Measurements from ENCODE around the gene RFNG.

Gene RFNG

GRCh38 chr17:82005701-82006348 lies 45.8 kb downstream of the RFNG start:
- Histone ChIP-seq H2BK15ac (replicated peaks; ENCODE audit: low read depth) (no peak overlapping the region), H3K79me1 (ENCODE audit: low read length) (peaks cover 2% of the 10 kb centered on the region), H3K4me3 (ENCODE audit: low read length) (no peak overlapping the region), H2AK5ac (ENCODE audit: low read length) (no peak overlapping the region), H3K4me1 (ENCODE audit: control insufficient read depth, low read depth, low read length) (no peaks in the 10 kb centered on the region), H4K8ac (ENCODE audit: low read depth, low read length) (no peak overlapping the region), H3K36me3 (ENCODE audit: control insufficient read depth, insufficient read depth, low read length) (no peaks in the 10 kb centered on the region), H3K56ac (ENCODE audit: low read length) (no peak overlapping the region), H3K23ac (ENCODE audit: low read length) (no peak overlapping the region), H3K4me2 (ENCODE audit: low read length) (no peak overlapping the region), H3K27me3 (ENCODE audit: insufficient read depth, low read length, poor library complexity) (no peaks in the 10 kb centered on the region), H3K79me2 (ENCODE audit: control insufficient read depth, insufficient read depth, low read length) (no peaks in the 10 kb centered on the region), H3K9ac (ENCODE audit: low read length) (no peak overlapping the region), H3K18ac (ENCODE audit: low read length) (no peak overlapping the region), H4K5ac (ENCODE audit: low read length) (no peak overlapping the region), H3K4ac (ENCODE audit: low read depth, low read length) (no peak overlapping the region), H3K27ac (ENCODE audit: low read depth, low read length) (no peak overlapping the region), H2BK120ac (ENCODE audit: low read depth, low read length) (no peak overlapping the region), H2BK5ac (ENCODE audit: low read length) (no peak overlapping the region)
- WGBS (ENCODE audit: extremely low coverage, insufficient coverage, low lambda C conversion rate) = no CpG with 5 or more reads among the region's 30 CpGs
- no peak for DNase-seq

GRCh38 chr17:82004517-82005455 lies 46.8 kb downstream of the RFNG start:
- Histone ChIP-seq H3K4ac (ENCODE audit: low read depth, low read length) (peak overlapping the region; percentile 8), H3K18ac (ENCODE audit: low read length) (peak overlapping the region; percentile 9), H3K23ac (ENCODE audit: low read length) (no peak overlapping the region), H2BK15ac (replicated peaks; ENCODE audit: low read depth) (no peak overlapping the region), H2AK5ac (ENCODE audit: low read length) (no peak overlapping the region), H3K36me3 (ENCODE audit: control insufficient read depth, insufficient read depth, low read length) (no peaks in the 10 kb centered on the region), H3K4me1 (ENCODE audit: control insufficient read depth, low read depth, low read length) (no peaks in the 10 kb centered on the region), H3K4me3 (ENCODE audit: low read length) (no peak overlapping the region), H3K56ac (ENCODE audit: low read length) (no peak overlapping the region), H2BK5ac (ENCODE audit: low read length) (no peak overlapping the region), H4K5ac (ENCODE audit: low read length) (no peak overlapping the region), H2BK120ac (ENCODE audit: low read depth, low read length) (no peak overlapping the region), H4K8ac (ENCODE audit: low read depth, low read length) (no peak overlapping the region), H3K9ac (ENCODE audit: low read length) (no peak overlapping the region), H3K4me2 (ENCODE audit: low read length) (no peak overlapping the region), H3K27me3 (ENCODE audit: insufficient read depth, low read length, poor library complexity) (no peaks in the 10 kb centered on the region), H3K79me1 (ENCODE audit: low read length) (peaks cover 2% of the 10 kb centered on the region), H3K79me2 (ENCODE audit: control insufficient read depth, insufficient read depth, low read length) (no peaks in the 10 kb centered on the region), H3K27ac (ENCODE audit: low read depth, low read length) (no peak overlapping the region)
- no peak for DNase-seq
- no CpG with 5 or more reads among the region's 41 CpGs for WGBS (ENCODE audit: extremely low coverage, insufficient coverage, low lambda C conversion rate)

GRCh38 chr17:82003411-82004381 lies 47.9 kb downstream of the RFNG start:
- no peak overlapping the region for H4K8ac ChIP-seq (ENCODE audit: low read depth, low read length)
- H4K5ac ChIP-seq (ENCODE audit: low read length) = no peak overlapping the region
- peaks cover 2% of the 10 kb centered on the region for H3K79me1 ChIP-seq (ENCODE audit: low read length)
- H3K79me2 ChIP-seq (ENCODE audit: control insufficient read depth, insufficient read depth, low read length) = no peaks in the 10 kb centered on the region
- no CpG with 5 or more reads among the region's 53 CpGs for WGBS (ENCODE audit: extremely low coverage, insufficient coverage, low lambda C conversion rate)
- peak overlapping the region; percentile 73 for H3K27ac ChIP-seq (ENCODE audit: low read depth, low read length)
- peak overlapping the region; percentile 27 for H3K9ac ChIP-seq (ENCODE audit: low read length)
- no peaks in the 10 kb centered on the region for H3K36me3 ChIP-seq (ENCODE audit: control insufficient read depth, insufficient read depth, low read length)
- H2BK120ac ChIP-seq (ENCODE audit: low read depth, low read length) = no peak overlapping the region
- H2BK15ac ChIP-seq (replicated peaks; ENCODE audit: low read depth) = no peak overlapping the region
- H3K4me2 ChIP-seq (ENCODE audit: low read length) = no peak overlapping the region
- no peak overlapping the region for H2AK5ac ChIP-seq (ENCODE audit: low read length)
- H3K4me1 ChIP-seq (ENCODE audit: control insufficient read depth, low read depth, low read length) = no peaks in the 10 kb centered on the region
- no peak overlapping the region for H3K4ac ChIP-seq (ENCODE audit: low read depth, low read length)
- H3K56ac ChIP-seq (ENCODE audit: low read length) = peak overlapping the region; percentile 25
- no peaks in the 10 kb centered on the region for H3K27me3 ChIP-seq (ENCODE audit: insufficient read depth, low read length, poor library complexity)
- DNase-seq = peak; percentile 87
- H3K18ac ChIP-seq (ENCODE audit: low read length) = peak overlapping the region; percentile 9
- no peak overlapping the region for H3K23ac ChIP-seq (ENCODE audit: low read length)
- peak overlapping the region; percentile 50 for H2BK5ac ChIP-seq (ENCODE audit: low read length)
- H3K4me3 ChIP-seq (ENCODE audit: low read length) = no peak overlapping the region

GRCh38 chr17:82001571-82002056 lies 50.0 kb downstream of the RFNG start:
- Histone ChIP-seq H4K8ac (ENCODE audit: low read depth, low read length) (no peak overlapping the region), H2BK5ac (ENCODE audit: low read length) (no peak overlapping the region)
- no CpG with 5 or more reads among the region's 17 CpGs for WGBS (ENCODE audit: extremely low coverage, insufficient coverage, low lambda C conversion rate)

GRCh38 chr17:82000803-82001570 lies 50.6 kb downstream of the RFNG start:
- no CpG with 5 or more reads among the region's 32 CpGs for WGBS (ENCODE audit: extremely low coverage, insufficient coverage, low lambda C conversion rate)

More at GRCh38 chr17:82001571-82002056, 50.0 kb downstream of the RFNG start:
- no peak overlapping the region for H2AK5ac ChIP-seq (ENCODE audit: low read length)
- H4K5ac ChIP-seq (ENCODE audit: low read length) = no peak overlapping the region
- H3K4me2 ChIP-seq (ENCODE audit: low read length) = no peak overlapping the region
- no peaks in the 10 kb centered on the region for H3K4me1 ChIP-seq (ENCODE audit: control insufficient read depth, low read depth, low read length)
- H3K79me2 ChIP-seq (ENCODE audit: control insufficient read depth, insufficient read depth, low read length) = no peaks in the 10 kb centered on the region
- H3K4ac ChIP-seq (ENCODE audit: low read depth, low read length) = no peak overlapping the region
- no peaks in the 10 kb centered on the region for H3K36me3 ChIP-seq (ENCODE audit: control insufficient read depth, insufficient read depth, low read length)
- H3K4me3 ChIP-seq (ENCODE audit: low read length) = no peak overlapping the region
- H3K9ac ChIP-seq (ENCODE audit: low read length) = no peak overlapping the region
- no peak overlapping the region for H3K56ac ChIP-seq (ENCODE audit: low read length)
- H3K27ac ChIP-seq (ENCODE audit: low read depth, low read length) = no peak overlapping the region
- H2BK15ac ChIP-seq (replicated peaks; ENCODE audit: low read depth) = no peak overlapping the region
- peaks cover 2% of the 10 kb centered on the region for H3K79me1 ChIP-seq (ENCODE audit: low read length)
- no peaks in the 10 kb centered on the region for H3K27me3 ChIP-seq (ENCODE audit: insufficient read depth, low read length, poor library complexity)
- no peak overlapping the region for H3K18ac ChIP-seq (ENCODE audit: low read length)
- DNase-seq = no peak
- H2BK120ac ChIP-seq (ENCODE audit: low read depth, low read length) = no peak overlapping the region
- H3K23ac ChIP-seq (ENCODE audit: low read length) = no peak overlapping the region

More at GRCh38 chr17:82000803-82001570, 50.6 kb downstream of the RFNG start:
- Histone ChIP-seq H3K9ac (ENCODE audit: low read length) (no peak overlapping the region), H3K79me1 (ENCODE audit: low read length) (peaks cover 1% of the 10 kb centered on the region), H3K4me1 (ENCODE audit: control insufficient read depth, low read depth, low read length) (no peaks in the 10 kb centered on the region), H2BK15ac (replicated peaks; ENCODE audit: low read depth) (no peak overlapping the region), H4K8ac (ENCODE audit: low read depth, low read length) (no peak overlapping the region), H3K4me2 (ENCODE audit: low read length) (no peak overlapping the region), H3K27ac (ENCODE audit: low read depth, low read length) (no peak overlapping the region), H2BK5ac (ENCODE audit: low read length) (no peak overlapping the region), H3K79me2 (ENCODE audit: control insufficient read depth, insufficient read depth, low read length) (no peaks in the 10 kb centered on the region), H2AK5ac (ENCODE audit: low read length) (no peak overlapping the region), H4K5ac (ENCODE audit: low read length) (no peak overlapping the region), H3K36me3 (ENCODE audit: control insufficient read depth, insufficient read depth, low read length) (no peaks in the 10 kb centered on the region), H3K4me3 (ENCODE audit: low read length) (no peak overlapping the region), H2BK120ac (ENCODE audit: low read depth, low read length) (no peak overlapping the region), H3K56ac (ENCODE audit: low read length) (no peak overlapping the region), H3K4ac (ENCODE audit: low read depth, low read length) (no peak overlapping the region), H3K27me3 (ENCODE audit: insufficient read depth, low read length, poor library complexity) (no peaks in the 10 kb centered on the region), H3K23ac (ENCODE audit: low read length) (no peak overlapping the region), H3K18ac (ENCODE audit: low read length) (no peak overlapping the region)
- DNase-seq = no peak

Data from mesendoderm (in vitro differentiated cells).